Tongue (tissue), 2 donors: Measurements from ENCODE around the gene ELAVL4. TPM values are rescaled to one million over a fixed set of nuclear protein-coding genes. Genes with fewer than 3 reads are reported as not detected.
"Not testable (repeated sequence)": the region's sequence is repeated elsewhere in the genome, so short reads cannot be mapped to it uniquely, and the experiment has no call there.

Experiments used
- DNase-seq: peaks from one replicate; pipeline ENCODE4 v3.0.0-alpha.2; 2015
- total RNA-seq: library from RNA; depleted of rRNA; stranded (reverse); fragments of >200 nt; gene quantifications from one replicate; pipeline ENCODE4 v1.2.3, GENCODE V29; 2014

ELAVL4 gene
- total RNA-seq, 1 donor from 2014 or later = 0.41 TPM

DNA sequence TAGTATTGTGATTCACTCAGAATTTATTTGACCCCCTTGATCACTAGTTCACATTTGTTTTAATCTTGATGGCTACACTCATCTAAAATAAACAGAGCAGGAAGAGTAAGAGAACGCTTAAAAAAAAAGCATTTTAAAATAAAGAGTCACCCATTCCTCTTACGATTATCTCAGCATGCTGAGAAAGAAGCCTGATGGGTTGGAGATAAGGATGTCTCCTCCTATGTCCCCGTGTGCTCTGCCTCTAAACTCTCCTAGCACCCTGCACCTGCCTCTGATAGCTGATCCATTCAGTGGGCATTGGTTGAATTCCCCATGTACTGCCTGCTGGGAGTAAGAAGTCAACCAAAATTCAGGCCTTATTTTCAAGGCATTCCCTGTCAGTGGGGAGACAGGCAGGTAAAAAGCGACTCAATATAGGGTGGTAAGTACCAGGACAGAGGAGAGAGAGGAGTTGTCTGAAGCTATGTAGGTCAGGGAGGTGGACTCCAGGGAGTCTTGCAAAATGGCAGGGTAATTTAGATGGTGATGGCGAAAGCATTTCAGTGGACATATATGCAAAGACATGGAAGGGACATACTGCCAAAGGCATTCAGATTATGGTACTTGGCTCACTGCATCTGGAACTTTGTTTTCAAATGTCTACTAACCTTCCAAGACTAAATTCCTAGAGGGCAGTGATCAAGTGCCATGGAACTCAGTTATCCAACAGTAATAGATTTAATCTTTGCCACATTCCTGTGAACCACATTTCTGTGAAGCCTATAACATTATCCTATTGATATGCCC, 18.4 kb downstream of the ELAVL4 start:
- no peak for DNase-seq

DNA sequence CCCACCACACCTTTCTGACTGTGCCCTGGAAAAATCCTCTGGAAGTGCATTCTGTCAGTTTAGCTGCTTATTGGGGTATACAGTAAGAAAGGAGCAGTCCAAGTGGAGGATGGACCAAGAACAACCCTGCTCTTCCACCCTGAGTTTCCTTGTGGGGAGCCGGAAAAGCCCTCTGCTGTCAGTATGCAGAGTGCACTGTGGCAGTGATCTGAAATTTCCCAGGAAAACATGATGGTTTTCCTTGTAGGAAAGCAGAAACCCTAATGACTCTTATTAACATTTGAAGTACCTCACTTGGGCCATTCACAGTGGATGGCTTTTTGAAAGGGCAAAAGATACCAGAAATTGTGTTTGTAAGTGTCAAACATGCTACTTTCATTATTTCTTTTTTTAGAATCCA, 20.5 kb downstream of the ELAVL4 start:
- DNase-seq = no peak

DNA sequence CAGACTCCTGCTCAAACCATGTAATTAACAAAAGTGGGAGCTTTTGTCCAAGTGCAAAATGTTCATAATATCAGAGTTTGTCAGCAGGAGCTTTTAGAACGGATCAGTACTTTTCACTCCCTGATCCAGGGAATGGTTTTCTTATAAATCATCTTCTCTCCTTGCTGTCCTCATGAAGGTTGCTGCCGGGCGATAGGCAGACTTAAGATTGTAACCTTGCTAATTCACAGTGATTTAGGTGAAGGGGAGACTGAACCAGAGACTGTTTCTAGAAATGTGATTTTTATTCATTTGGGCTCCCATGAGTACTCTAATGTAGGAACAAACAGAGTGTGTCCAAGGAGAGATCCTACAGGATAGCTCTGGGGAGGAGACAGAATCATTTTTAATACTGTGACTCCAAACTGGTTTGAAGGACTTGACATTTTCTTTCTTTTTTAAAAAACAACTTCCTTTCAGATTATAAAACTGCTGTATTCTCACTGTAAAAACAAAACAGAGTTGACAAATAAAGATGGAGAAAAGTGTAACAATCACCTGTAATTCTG, 23.7 kb downstream of the ELAVL4 start:
- DNase-seq = no peak

DNA sequence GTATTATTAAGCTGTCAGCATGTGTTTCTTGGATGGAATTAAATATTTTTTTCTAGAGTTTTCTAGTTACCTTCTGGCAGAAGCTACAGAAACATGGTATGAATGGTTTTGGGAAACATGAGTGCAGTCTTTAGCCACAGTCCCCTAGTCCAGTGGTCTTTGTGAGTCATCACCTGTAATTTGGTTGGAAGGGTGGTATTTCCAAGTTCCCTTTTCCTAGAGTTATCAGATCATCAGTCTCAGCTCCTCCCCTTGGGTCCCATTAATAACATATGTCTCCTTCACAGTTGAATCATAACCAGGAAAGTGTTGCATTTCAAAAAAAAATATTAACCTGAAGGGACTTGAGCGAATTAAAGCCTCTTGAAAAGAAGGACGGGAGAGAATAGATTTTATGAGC, 27.0 kb downstream of the ELAVL4 start:
- no peak for DNase-seq

DNA sequence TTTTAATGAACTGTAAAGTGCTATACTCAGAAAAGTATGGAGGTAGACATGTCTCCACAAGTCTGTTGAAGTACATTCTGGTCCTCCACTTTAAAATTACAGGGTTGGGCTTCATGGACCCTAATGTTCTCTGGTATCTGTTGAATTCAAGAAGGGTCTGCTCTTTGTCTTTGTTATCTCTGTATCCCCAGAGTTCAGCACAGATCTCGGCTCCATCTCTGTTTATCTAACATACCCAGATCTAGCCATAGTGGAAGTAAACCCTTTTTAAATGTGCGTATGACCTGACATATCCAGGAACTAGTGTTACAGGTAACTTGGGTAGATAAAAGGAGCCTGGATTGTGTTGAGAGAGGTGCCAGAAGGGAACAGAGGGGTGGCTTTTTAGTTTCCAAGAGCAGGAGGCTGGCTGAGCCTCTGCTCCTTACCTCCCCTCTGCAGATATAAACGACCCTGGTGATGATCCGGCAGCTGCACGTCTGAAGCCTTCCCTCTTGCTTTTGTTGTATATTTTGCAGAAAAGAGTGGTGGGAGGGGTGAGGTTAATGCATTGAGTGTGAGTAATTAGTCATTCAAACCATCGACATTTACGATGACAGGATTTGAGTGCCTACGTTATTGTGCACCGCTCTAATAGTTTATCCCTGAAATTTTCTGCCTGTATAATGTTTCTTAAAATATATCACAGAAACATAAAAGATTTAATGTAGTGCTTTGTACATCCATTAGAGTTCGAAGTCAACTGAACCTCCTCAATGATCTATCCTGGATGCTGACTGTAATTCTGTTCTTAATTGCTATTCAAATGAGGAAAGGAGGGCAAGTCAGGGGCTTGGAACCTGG, 30.8 kb downstream of the ELAVL4 start:
- no peak for DNase-seq

DNA sequence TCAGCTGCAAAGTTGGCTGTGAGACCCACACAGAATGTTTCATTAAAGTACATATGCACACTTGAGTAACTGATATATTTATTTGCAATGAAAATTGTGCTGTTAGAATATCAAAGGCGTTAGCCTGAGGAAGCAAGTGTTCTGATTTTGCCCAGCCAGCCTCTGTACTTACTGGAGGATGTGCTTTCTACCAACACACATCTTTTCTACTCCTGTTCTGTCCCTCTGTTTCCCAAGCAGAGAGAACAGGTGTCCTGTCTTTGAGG, 31.4 kb downstream of the ELAVL4 start:
- DNase-seq = no peak

DNA sequence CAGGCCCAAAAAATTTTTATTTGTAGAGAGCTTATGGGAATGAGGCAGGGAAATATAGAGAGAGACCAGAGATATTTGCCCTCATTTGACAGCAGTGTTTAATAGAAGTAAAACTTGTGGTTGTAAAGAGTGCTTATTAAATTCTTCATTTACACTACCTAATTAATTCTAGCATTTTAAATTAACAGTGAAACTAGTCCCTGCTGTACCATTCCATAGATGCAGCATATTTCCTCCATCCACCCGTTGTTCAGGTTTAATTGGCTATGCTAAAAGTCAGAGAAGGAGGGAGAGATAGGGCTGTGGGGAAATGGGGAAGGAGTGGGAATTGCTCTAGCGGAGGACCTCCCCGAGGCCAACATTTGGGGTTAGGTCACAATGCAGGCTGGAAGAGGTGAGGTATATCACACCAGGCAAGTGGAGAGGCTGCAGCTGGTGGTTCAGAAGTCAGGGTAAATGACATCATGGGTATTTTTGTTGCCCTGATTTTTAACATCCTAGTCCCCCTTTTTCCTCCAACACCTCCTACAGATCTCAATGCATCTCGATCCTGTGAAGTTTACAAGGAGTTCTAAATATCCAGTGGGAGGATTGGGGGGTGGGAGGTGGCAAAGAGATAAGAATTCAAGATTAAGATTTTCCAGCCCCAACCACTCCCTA, 38.6 kb downstream of the ELAVL4 start:
- DNase-seq = no peak

DNA sequence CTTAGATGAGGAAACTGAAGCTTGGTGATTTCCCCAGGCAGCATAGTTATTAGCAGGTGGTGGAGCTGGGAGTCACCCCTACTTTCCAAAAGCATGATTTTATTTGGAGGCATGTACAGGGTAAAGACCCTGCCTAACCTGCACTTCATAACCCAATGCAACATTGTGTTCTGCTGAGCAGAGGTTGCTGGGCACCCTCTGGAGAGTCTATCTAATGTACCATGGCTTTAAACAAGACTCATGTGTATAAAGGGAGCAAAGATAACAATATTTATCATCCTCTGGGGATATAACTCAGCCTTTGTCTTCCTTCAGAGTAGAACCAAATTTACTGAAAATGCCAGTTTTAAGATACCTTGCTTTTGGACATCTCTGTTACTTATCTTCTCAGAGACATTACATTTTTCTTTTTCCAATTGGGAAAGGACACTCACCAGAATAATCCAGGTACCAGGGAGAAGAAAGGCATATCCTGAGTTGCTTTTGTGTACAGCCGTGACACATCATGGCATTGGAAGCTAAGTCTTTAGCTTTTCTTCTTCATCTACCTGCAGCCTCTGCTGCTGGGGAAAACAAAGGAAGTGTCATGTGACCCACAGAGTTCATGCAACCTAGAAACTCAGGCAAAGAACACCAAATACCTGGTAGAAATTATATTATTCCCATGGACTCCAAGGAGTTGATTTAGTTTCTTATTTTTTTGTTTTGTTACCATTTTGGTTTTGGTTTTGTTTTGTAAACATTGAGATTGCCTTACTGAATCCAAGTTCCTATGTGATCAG, 39.6 kb downstream of the ELAVL4 start:
- DNase-seq = no peak

DNA sequence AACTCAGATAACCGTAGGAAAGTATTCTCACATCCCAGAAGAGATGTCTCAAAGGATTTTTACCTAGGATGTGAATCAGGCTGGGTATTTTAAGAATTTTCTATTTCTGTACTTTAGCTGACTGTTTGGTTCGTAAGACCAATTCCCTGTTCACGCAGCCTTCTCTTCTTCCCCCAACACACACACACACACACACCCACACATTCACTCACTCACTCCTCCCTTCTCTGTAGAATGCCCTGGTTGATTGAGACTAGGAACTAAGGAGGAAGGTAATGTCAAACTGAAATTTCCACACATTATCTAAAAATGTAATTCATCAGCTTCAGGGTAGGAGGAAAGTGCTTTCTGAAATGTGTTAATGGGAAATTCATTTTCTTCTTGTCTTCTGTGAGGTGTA, 43.5 kb downstream of the ELAVL4 start:
- DNase-seq = no peak

DNA sequence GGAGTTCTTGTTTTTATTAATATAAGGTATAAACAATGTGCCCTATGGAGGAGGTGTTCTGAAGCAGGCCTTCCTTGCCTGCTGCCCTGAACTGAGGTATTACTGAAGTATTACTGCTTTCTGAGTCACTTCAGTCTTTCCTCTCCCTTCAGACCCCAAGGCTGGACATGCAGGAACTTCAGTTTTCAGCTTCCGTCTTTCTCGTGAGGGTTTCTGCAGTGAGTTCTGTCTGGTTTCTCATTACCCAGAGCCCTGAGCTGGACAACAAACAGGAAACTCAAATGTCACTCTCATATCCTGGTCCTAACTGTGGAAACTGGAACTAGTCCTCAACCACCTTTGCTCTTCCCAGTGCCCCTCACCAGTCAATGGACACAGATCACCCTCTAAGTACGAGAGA, 46.8 kb downstream of the ELAVL4 start:
- DNase-seq = no peak

DNA sequence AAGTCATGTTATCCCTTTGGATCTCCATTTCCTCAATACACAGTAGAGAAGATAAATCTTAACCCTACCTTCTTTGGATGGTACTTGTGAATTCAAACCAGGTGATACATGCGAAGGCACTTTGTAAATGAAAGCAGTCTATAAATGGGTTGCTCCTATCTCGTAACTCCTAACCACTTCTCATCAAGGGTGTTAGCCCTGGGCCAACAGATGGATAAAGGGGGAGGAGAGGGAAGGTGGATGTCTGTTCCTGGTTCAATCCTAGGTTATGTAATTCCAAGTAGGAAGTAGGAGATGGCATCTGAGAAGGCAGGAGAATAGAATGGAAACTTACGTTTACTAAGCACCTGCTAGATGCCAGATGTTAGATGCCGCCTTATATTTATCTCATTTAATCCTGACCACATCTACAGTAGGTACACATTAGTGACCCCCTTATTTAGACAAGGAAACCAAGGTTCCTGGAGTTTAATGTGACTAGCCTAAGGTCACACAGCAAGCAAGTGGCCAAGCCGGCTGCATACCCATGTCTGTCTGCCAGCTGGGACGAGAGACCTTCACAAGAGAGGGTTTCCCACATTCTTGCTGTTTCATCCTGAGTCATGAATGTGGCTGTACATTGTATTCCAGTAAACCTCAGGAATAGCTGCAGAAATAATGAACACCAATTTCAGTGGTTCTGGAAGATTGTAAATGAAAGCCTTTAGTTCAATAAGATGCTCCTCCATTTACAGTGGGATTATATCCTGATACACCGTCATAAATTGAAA, 47.7 kb downstream of the ELAVL4 start:
- no peak for DNase-seq

DNA sequence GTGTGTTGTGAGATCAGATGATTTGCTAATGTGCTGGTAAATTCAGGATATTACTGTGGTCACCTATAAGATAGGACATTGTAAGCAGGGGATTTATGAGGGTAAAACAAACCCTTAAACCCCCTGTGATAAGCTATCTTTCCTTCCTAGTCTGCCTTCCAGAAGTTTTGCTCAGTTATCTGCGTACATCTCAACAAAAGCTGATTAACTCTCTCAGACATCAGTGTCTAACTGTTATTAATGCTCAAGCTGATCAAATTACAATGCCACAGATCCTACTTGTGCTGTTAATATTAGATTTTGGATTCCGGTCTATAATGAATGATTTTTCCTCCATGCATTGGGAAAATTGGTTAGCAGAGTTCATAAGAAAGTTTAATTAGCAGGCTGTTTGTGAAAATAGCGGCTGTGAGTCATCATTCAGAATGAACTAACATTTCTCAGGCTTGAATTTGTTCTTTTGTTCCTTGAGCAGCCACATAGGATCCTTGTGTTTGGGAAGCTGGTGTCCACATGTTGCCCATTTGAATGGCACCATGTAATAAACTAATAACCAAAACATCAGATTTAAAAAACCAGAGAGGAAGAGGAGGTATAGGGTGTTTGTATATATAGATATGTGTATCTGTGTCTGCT, 48.7 kb downstream of the ELAVL4 start:
- DNase-seq = no peak

DNA sequence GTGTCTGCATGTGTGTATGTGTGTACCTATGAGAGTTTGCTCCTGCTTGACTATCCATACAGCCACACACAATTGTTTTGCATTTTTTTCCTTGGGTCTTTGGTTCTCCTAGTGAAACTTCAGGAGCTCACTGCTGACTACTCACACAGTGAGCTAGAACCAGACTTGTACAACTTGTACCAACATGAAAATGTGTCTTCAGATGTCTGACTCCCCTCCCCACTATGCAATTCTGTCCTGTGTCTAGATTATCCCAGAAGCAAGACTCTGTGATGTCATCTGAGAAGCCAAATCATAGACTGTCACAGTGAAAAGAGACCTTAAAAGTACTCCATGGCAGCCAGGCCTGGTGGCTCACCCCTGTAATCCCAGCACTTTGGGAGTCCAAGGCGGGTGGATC, 49.7 kb downstream of the ELAVL4 start:
- DNase-seq = no peak

DNA sequence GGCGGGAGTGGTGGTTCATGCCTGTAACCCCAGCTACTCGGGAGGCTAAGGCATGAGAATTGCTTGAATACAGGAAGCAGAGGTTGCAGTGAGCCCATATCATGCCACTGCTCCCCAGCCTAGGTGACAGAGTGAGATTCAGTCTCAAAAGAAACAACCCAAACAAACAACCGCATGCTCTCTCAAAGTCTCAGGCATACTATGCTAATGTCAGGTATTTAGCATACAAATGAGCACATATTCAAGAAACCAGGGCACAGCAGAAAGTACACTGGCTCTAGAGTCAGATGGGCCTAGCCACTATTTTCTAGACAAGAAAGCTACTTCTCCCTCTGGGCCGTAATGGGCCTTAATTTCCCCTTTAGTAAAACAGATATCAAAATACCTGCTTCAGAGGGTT, 55.0 kb downstream of the ELAVL4 start:
- DNase-seq = no peak

DNA sequence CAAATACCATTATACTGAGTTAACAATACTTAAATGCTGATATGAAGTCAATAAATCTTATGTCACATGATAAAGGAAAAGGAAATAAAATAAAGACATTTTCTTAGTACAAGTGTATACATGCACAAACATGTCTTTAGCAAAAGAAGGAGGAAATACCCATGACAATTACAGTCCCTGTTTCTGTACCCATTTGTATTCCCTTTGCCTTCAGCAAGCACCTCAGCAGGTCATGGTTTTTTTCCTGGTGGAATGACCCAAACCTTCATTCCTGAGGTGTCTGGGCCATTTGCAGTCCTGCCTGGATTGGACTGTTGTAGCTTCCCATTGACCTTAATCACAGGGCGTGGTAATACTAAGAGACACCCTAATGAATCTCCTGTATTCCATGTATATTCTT, 57.6 kb downstream of the ELAVL4 start:
- not testable (repeated sequence) for DNase-seq

DNA sequence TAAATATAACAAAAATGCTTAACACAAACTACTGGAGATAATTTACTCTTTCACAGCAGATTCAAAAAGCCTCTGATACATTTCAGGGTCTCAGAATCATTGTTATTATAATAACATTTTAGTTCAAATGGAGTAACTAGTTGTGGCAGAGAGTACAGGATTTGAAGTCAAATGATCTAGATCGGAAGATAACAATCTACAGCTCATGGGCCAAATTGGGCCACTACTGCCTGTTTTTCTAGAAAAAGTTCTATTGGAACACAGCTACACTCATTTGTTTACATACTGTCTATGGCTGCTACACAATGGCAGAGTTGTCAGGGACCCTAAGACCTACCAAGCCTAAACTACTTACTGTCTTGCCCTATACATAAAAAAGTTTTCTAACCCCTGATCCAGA, 63.6 kb downstream of the ELAVL4 start:
- DNase-seq = no peak

DNA sequence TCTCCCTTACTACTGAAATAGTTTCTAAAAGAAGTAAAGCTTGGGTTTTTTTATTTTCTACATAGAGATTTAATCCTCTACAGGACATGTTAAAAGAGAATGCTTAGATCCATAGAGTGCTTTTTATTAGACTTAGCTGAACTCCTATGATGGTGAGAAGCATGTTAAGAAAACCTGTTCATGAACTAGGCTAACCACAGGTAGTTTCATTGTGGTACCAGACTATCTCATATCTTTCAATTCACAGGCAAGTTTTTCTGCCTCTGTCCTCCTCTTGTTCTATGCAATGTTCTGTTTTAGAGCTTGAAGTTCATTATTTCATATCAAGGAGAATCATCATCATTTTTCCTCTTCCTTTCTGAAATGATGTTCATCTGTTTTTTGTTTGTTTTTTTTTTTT, 65.4 kb downstream of the ELAVL4 start:
- DNase-seq = no peak

DNA sequence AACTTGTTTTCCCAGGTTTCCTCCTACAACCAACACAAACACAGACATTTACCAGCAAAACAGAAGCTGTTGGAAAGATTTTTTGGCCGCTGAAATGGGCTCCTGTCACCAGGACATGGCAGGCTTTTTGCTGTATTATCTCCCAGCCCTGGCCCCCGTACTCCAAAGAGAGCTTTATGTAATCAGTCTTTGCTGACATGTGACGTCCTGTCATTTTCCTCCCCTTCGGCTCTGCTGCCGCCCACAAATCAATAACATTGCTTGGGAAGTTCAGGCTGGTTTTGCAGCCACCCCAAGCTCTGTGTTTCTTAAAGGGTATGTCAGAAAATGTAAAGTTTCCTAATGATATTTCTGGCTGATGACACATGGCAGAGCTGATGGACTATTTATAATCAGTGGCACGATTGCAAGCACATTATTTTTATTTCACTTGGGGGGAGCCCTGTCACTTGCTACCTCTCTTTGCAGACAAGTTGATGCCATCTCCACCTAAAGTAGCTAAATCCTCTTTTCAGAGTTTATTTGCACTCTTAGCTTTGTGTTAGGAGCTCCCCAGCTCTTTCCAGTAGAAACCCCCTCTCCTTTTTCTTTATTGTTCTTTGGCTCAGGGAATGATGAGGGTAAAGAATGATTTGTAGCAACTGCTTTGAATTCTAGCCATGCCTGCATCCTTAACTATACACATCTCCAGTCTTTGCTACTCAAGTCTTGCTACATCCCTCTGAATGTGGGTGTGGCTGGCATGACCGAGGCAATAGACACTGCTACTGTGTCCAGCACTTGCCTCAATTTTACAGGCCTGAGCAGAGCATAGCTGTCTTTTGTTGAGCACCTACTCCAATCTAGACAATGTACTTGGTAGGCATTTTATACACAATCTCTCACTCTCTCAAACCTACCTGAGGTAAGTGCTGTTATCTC, 67.3 kb downstream of the ELAVL4 start:
- DNase-seq = no peak

DNA sequence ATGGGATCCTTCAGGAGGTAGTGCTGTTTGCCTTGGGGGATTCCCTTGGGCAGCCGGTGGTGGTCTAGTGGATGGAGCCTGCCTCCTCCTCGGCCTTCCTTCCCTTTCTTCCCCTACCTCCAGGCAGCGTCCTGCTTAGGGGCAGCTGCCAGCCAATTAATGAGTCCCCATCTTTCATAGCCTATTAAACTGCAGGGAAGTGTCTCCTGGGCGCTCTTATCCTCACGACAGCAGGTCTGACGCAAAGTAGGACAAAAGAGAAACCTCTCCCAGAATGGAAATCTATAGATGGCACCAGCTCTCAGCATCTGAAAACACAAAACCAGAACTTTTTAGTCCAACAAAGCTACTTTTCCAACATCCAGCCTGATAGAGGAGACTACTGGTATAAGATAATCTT, 69.3 kb downstream of the ELAVL4 start:
- DNase-seq = no peak

DNA sequence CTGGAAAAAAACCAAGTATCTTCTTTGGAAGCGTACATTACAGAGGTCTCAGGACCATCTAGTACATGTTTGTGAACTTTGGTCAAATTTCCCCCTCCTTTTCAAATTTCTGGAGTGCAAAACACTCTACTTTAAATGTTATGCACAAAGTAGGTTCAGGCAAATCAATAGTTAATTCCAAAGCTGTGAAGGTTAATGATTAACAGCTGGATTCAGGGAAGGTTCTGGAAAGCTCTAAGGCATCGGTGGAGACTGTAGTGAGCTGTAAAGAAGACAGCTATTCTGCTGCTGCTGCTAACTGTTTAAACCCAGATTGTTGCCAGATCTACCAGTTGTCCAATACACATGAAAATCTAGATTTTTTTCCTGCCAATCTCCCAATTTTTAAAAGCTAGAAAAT, 70.9 kb downstream of the ELAVL4 start:
- no peak for DNase-seq
